Liver (tissue), 3 donors: ENCODE measurements around the gene GTF2E1.

Experiments
- GABPA ChIP-seq, 2 donors: IDR thresholded peaks in 1 of 2; conservative IDR thresholded peaks in 1 of 2; 2 replicates each; pipeline ENCODE4 v1.6.1; 2016; ENCODE audit warnings: antibody characterized with exemption in 2 of 2, mild to moderate bottlenecking in 1 of 2, moderate library complexity in 1 of 2
- TAF1 ChIP-seq: conservative IDR thresholded peaks from 2 replicates; pipeline ENCODE4 v1.6.1; 2016; ENCODE audit warnings: antibody characterized with exemption, mild to moderate bottlenecking
- TF ChIP-seq, protein P1 (sequence below): fragments of 150-350 bp; IDR thresholded peaks from 2 replicates; pipeline ENCODE4 v1.5.1; 2017; ENCODE audit warnings: improper control_type of control experiment, low read depth, low read length; ENCODE audit not compliant: missing input control
- donor health status: healthy.
- donor health status: healthy.

DNA sequence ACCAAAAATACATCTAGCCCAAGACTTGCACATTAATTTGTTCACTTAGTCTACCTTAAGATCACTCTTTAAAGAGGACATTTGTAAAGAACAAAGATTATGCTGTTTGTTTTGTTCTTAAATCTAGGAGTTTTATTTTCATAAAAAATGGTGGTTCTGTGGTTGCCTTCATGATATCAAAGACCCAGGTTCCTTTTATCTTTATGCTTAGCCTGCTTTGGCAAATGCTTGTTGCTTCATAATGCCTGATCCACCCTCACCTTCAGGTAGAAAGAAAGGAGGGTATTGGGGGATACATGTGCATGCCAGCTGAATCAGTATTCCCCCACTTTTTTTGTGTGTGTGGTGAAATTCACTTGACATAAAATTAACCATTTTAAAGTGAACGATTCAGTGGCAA is 48.5 kb downstream of the GTF2E1 start:
- TF ChIP-seq, protein P1, sequence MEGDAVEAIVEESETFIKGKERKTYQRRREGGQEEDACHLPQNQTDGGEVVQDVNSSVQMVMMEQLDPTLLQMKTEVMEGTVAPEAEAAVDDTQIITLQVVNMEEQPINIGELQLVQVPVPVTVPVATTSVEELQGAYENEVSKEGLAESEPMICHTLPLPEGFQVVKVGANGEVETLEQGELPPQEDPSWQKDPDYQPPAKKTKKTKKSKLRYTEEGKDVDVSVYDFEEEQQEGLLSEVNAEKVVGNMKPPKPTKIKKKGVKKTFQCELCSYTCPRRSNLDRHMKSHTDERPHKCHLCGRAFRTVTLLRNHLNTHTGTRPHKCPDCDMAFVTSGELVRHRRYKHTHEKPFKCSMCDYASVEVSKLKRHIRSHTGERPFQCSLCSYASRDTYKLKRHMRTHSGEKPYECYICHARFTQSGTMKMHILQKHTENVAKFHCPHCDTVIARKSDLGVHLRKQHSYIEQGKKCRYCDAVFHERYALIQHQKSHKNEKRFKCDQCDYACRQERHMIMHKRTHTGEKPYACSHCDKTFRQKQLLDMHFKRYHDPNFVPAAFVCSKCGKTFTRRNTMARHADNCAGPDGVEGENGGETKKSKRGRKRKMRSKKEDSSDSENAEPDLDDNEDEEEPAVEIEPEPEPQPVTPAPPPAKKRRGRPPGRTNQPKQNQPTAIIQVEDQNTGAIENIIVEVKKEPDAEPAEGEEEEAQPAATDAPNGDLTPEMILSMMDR: no peak
- TF ChIP-seq TAF1: no peak
- no peak for TF ChIP-seq GABPA (IDR thresholded peaks at IDR 0.05 in 1 of 2, conservative IDR thresholded peaks at IDR 0.05 in 1 of 2)
